Activated B cell treated with CpG ODN at 0.5 μM for 24 hours (primary cell): Measurements from ENCODE around the gene ZFYVE21. TPM values are rescaled to one million over a fixed set of nuclear protein-coding genes. Genes with fewer than 3 reads are reported as not detected.

Experiments
- ATAC-seq: fragments of 200-7000 bp; cut with Tn5 transposase; one replicate; pipeline ENCODE4 v1.10.0; 2021; ENCODE audit warnings: low read depth, mild to moderate bottlenecking, moderate library complexity
- CTCF ChIA-PET: fragments of 350-600 bp; sonication (Branson Sonifier 250); formaldehyde crosslinking; loops from one replicate; lab custom pipeline; 2021; ENCODE audit warnings: antibody characterized with exemption; lab: Charles Lee
- POLR2A ChIA-PET: fragments of 350-600 bp; sonication (Branson Sonifier 250); formaldehyde crosslinking; loops from one replicate; lab custom pipeline; 2021; ENCODE audit warnings: antibody characterized with exemption; lab: Charles Lee
- DNase-seq: peaks from one replicate; pipeline ENCODE4 v3.0.0; 2022
- H3K27ac Mint-ChIP-seq: one replicate; pipeline ENCODE4 v1.8.0; 2020; ENCODE audit warnings: mixed read lengths
- H3K27me3 Mint-ChIP-seq: one replicate; pipeline ENCODE4 v1.8.0; 2021; ENCODE audit warnings: mixed read lengths
- H3K36me3 Mint-ChIP-seq: one replicate; pipeline ENCODE4 v1.8.0; 2021; ENCODE audit warnings: low read depth, mixed read lengths
- H3K4me1 Mint-ChIP-seq: one replicate; pipeline ENCODE4 v1.8.0; 2021; ENCODE audit warnings: mixed read lengths
- H3K4me3 Mint-ChIP-seq: one replicate; pipeline ENCODE4 v1.8.0; 2020; ENCODE audit warnings: mild to moderate bottlenecking, mixed read lengths
- H3K9me3 Mint-ChIP-seq: one replicate; pipeline ENCODE4 v1.8.0; 2020; ENCODE audit warnings: mixed read lengths
- intact Hi-C: fragments of 100-400 bp; cut with micrococcal nuclease; formaldehyde crosslinking; loops from one replicate; pipeline ENCODE4 v1.15.1; 2024
- total RNA-seq: library from RNA; stranded (reverse); gene quantifications from 2 replicates; pipeline ENCODE4 v1.2.3, GENCODE V29; 2022
- TF ChIP-seq, protein P1 (sequence below): fragments of 200-600 bp; IDR thresholded peaks from one replicate; pipeline ENCODE4 v1.8.0; 2022; ENCODE audit warnings: antibody characterized with exemption, mild to moderate bottlenecking

The ZFYVE21 gene
- total RNA-seq, 1 donor from 2014 or later = 16.7 TPM

DNA sequence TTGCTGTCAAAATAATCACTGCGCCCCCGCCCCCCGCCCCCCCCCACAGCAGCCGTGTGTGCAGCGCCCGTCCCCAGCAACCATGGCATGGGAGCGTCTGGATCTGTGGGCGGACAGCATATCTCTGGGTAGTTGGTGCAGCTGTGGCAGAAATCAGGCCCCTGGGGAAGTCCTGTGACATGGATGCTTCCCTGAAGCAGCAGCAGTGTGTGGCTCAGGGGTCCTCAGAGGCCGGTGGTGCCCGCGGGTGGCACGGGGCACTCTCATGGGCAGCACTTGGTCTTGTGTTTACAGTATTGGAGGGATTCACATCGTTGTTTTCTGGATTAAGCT, 19.6 kb upstream of the ZFYVE21 start:
- Mint-ChIP-seq H3K9me3 (no peaks in the 10 kb centered on the region), H3K27me3 (no peaks in the 10 kb centered on the region), H3K4me3 (no peak overlapping the region), H3K36me3 (peaks cover 46% of the 10 kb centered on the region), H3K27ac (peak overlapping the region; percentile 62), H3K4me1 (peaks cover 62% of the 10 kb centered on the region)
- TF ChIP-seq, protein P1, sequence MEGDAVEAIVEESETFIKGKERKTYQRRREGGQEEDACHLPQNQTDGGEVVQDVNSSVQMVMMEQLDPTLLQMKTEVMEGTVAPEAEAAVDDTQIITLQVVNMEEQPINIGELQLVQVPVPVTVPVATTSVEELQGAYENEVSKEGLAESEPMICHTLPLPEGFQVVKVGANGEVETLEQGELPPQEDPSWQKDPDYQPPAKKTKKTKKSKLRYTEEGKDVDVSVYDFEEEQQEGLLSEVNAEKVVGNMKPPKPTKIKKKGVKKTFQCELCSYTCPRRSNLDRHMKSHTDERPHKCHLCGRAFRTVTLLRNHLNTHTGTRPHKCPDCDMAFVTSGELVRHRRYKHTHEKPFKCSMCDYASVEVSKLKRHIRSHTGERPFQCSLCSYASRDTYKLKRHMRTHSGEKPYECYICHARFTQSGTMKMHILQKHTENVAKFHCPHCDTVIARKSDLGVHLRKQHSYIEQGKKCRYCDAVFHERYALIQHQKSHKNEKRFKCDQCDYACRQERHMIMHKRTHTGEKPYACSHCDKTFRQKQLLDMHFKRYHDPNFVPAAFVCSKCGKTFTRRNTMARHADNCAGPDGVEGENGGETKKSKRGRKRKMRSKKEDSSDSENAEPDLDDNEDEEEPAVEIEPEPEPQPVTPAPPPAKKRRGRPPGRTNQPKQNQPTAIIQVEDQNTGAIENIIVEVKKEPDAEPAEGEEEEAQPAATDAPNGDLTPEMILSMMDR = no peak
- intact Hi-C loops = no loop called here
- ATAC-seq = no peak
- CTCF ChIA-PET = no interaction called here
- POLR2A ChIA-PET = no interaction called here
- no peak for DNase-seq

DNA sequence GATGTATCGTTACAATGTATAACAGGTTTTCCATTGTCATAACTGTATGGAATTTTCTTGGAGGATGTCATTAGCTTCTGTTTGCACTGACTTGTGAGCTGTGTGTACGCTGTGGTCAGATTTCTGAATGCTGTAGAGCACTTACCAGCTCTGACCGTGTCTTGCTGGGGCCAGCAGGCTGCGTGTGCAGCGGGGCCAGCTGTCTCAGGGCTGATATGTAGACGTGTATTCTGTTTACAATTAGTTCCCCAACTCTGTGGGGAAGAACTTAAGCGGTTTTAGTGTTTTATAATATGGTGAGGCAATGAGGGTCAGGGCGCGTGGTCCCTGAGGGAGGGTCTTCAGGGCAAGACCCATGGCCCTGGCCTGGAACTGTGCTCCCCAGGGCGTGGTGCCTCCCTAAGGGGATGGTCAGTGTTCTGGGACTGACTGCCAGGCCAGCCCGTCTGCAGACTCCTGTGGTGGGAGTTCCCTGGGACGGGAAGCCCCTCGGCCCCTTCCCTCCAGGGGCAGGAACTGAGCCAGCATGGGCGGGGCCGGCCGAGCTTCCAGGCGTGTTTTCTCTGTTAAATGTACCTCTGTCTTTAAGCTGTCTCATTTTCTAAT, 19.0 kb upstream of the ZFYVE21 start:
- ATAC-seq (no peak), DNase-seq (no peak)
- ChIA-PET POLR2A (no interaction called here), CTCF (no interaction called here)
- no peaks in the 10 kb centered on the region for H3K27me3 Mint-ChIP-seq
- peaks cover 46% of the 10 kb centered on the region for H3K36me3 Mint-ChIP-seq
- TF ChIP-seq, protein P1 = no peak
- intact Hi-C loops = no loop called here
- H3K9me3 Mint-ChIP-seq = no peaks in the 10 kb centered on the region
- H3K27ac Mint-ChIP-seq = peak overlapping the region; percentile 62
- peaks cover 62% of the 10 kb centered on the region for H3K4me1 Mint-ChIP-seq
- H3K4me3 Mint-ChIP-seq = no peak overlapping the region

DNA sequence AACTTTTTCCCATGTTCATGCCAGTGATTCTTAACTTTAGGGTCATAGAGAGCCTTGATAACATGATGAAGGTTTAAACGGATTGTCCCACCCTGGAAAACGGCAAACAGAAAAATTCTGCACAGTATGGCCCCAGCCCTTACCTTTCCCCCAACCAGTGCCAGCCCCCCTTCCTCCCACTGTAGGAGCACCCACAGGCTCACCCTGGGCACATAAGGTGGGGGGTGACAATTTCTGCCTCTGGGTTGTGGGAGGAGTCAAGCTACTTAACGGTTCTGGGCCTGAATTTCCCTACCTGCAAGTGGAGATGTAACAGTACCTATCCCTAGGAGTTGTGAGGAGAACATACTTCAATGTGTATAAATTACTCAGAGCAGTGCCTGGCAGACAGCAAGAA, 18.4 kb upstream of the ZFYVE21 start:
- no peak for DNase-seq
- Mint-ChIP-seq H3K27ac (peak overlapping the region; percentile 56), H3K4me1 (peaks cover 62% of the 10 kb centered on the region), H3K9me3 (no peaks in the 10 kb centered on the region), H3K4me3 (no peak overlapping the region), H3K36me3 (peaks cover 50% of the 10 kb centered on the region), H3K27me3 (no peaks in the 10 kb centered on the region)
- POLR2A ChIA-PET = no interaction called here
- CTCF ChIA-PET = no interaction called here
- intact Hi-C loops = no loop called here
- no peak for ATAC-seq
- TF ChIP-seq, protein P1 = no peak

DNA sequence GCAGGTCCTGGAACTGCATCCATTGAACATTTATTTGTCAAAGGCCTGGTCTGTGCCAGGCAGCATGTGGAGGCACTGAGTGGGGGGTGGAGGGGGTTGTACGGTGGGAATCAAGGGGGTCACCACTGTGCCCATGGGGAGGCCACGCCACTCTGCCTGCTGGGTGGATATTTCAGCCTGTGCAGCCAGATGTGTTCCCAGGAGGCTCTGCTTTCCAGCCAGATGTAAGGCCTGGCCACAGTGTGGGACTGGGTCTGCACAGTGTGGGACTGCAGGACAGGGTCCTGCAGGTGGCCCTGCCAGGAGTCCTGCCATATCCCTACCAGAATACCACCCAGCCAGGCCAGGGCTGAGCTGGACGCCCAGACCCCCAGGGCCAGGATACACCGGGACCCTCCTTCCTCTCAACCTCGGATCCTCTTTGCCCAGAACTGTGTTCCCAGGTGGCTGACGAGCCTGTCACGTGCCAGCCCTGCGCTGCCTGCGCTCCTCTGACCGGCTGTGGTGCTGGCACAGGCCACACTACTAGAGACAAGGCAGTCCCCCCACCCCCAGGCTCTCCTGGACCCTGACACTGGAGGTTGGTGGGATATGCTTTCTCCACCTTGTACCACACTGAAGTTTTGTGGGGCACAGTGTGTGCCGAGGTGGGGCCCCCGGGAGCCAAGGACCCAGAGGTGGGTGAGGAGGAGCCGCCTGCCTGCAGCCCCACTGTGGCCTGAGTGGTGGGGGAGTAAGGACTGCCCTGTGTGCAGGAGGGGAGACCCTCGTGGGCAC, 17.8 kb upstream of the ZFYVE21 start:
- Mint-ChIP-seq H3K36me3 (peaks cover 51% of the 10 kb centered on the region), H3K27me3 (no peaks in the 10 kb centered on the region), H3K27ac (peak overlapping the region; percentile 56), H3K9me3 (no peaks in the 10 kb centered on the region), H3K4me1 (peaks cover 64% of the 10 kb centered on the region), H3K4me3 (no peak overlapping the region)
- intact Hi-C loops = no loop called here
- CTCF ChIA-PET = no interaction called here
- TF ChIP-seq, protein P1 = no peak
- ATAC-seq (no peak), DNase-seq (no peak)
- POLR2A ChIA-PET = no interaction called here

DNA sequence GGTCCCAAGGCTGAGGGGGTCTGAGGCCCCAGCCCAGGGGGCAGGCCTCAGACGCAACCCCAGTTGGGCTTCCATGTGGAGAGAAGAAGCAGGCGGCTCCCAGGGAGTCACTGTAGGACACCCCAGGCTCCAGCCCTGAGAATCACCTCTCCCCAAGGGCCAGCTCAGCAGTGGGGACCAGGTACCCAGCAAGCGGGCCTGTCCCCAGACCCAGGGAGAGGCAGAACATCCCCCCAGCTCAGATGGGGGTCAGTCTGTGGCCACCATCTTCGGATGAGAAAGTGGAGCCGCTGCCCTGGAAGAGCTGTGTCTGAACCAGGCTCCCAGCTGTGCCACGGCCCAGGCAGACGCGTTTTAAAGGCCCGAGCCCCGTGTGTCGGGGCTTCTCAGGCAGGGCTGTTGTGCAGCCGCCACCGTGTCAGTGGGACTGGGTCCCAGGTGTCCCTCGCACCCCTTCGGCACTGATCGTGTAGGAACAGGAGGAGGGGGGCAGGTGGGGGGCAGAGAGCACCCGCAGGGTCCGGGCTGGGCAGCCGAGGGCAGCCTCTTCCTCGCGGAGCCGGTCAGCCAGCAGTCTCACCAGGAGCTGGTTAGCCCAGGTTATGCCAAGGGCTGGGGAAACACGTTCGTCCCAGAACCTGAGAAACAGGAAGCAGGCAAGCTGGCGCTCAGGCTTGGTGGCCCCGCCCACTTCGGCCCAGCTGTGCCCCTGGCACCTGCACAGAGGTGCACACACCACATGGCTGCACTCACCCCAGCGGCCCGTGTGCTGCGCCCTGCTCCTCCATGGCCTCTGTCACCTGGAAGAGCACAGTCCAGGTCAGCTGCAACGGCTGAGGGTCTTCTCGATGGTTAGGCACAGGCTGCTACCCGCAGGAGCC, 17.0 kb upstream of the ZFYVE21 start:
- no peak overlapping the region for H3K27ac Mint-ChIP-seq
- no peaks in the 10 kb centered on the region for H3K9me3 Mint-ChIP-seq
- peak; percentile 49 for ATAC-seq
- TF ChIP-seq, protein P1 = no peak
- ChIA-PET CTCF (no interaction called here), POLR2A (interaction anchor here (0.9 to 1.2 kb wide), 2 partner anchors 9 to 16 kb away, joined by 3 to 4 read pairs; partner anchors contain the start of gene XRCC3)
- no peak overlapping the region for H3K4me3 Mint-ChIP-seq
- H3K4me1 Mint-ChIP-seq = peaks cover 68% of the 10 kb centered on the region
- intact Hi-C loops = no loop called here
- H3K27me3 Mint-ChIP-seq = no peaks in the 10 kb centered on the region
- no peak for DNase-seq
- H3K36me3 Mint-ChIP-seq = peaks cover 51% of the 10 kb centered on the region
